DMS153 treated with DMSO at 0.1 percent for 48 hours (cell line): Measurements from ENCODE around the gene SPATA6.
"Not testable (repeated sequence)": the region's sequence is repeated elsewhere in the genome, so short reads cannot be mapped to it uniquely, and the experiment has no call there.

Experiments
- DNase-seq: peaks from one replicate; lab custom pipeline; 2025; ENCODE audit not compliant: unreplicated experiment; lab: John Stamatoyannopoulos, UW

The SPATA6 gene

GRCh38 chr1:48466594-48466993, 5.4 kb downstream of the SPATA6 start:
- DNase-seq: no peak

GRCh38 chr1:48462716-48463302, 9.2 kb downstream of the SPATA6 start:
- DNase-seq: no peak

GRCh38 chr1:48450505-48450904, 21.5 kb downstream of the SPATA6 start:
- DNase-seq: no peak

DNA sequence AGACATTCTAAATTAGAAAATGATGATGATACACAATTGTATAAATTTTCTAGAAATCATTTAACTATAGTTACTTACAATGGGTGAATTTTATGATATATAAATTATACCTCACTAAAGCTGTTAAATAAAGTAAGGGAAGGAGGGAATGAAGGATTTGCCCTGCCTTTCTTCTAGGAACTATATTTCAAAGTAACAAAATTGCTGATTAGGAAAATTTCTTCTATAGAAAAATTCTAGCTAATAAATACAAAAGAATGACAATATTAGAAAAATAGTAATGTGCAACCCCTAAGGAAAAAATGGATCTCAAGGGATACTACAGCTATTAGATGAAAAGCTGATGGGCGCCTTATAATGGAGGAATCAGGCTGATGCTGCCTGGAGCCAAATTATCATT, 23.1 kb downstream of the SPATA6 start:
- no peak for DNase-seq

DNA sequence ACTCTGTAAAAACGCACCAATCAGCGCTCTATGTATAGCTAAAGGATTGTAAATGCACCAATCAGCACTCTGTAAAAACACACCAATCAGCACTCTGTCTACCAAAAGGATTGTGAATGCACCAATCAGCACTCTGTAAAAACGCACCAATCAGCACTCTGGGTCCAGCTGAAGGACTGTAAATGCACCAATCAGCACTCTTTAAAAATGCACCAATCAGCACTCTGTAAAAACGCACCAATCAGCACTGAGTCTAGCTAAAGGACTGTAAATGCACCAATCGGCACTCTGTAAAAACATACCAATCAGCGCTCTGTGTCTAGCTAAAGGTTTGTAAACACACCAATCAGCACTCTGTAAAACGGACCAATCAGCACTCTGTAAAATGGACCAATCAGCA, 27.8 kb downstream of the SPATA6 start:
- DNase-seq: not testable (repeated sequence)

DNA sequence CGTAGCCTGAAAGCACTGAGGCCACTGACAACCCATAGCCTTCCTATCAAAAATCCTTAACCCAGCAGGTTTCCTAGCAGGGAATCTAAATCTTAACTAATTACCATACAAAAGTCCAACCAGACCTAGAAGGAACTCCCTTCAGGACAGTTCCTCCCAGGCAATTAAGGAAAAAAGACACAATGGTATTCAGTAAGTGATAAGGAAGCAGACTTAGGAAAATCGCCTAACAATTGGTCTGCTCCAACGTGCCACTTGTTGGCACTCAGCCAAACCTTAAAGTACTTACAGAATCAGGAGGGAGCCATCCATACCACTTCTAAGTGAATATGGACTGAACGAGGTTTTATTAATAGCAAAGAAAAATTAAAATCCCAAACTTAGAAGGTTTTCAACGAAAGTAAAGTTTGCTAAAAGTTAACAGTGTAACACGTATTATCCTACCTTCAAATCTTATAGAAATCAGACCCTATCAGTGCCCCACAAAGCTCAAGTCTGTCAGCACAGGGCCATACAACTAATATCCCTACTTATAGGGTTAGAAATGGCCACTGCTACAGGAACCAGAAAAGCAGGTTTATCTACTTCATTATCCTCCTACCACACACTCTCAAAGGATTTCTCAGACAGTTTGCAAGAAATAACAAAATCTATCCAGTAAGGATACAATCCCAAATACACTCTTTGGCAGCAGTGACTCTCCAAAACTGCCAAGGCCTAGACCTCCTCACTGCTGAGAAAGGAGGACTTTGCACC, 29.0 kb downstream of the SPATA6 start:
- no peak for DNase-seq

- not testable (repeated sequence) for DNase-seq
Measured at GRCh38 chr1:48440786-48441185, 31.2 kb downstream of the SPATA6 start.

DNA sequence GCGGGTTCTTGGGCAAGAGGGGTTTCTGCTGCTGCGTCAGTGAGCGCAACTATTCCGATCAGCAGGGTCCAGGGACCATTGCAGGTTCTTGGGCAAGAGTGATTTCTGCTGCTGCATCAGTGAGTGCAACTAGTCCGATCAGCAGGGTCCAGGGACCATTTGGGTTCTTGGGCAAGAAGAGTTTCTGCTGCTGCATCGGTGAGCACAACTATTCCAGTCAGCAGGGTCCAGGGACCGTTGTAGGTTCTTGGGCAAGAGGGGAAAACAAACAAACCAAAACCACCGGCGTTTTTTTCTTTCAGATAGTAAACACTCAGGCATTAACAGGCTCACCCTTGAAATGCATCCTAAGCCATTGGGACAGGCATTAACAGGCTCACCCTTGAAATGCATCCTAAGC, 32.6 kb downstream of the SPATA6 start:
- DNase-seq: no peak

DNA sequence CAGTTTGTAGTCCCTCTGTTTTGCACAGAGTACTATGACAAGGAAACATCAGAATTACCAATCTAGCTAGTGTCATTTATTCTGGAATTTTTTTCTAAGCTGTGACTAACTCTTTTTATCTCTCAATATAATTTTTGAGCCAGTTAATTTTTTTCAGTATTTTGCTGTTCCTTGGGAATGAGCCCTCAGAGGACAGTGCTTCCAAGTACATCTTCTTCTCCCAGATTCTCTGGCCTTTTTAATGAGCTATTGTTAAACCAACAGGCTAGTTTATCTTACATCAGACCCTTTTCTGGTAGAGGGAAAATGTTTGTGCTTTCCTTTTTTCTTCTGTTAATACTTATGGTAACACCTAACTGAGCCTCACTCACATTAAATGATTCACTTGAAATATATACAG, 34.6 kb downstream of the SPATA6 start:
- not testable (repeated sequence) for DNase-seq

GRCh38 chr1:48435312-48436002, 36.5 kb downstream of the SPATA6 start:
- DNase-seq: not testable (repeated sequence)

GRCh38 chr1:48430832-48431231, 41.2 kb downstream of the SPATA6 start:
- DNase-seq: no peak

GRCh38 chr1:48422009-48422408, 50.0 kb downstream of the SPATA6 start:
- no peak for DNase-seq

DNA sequence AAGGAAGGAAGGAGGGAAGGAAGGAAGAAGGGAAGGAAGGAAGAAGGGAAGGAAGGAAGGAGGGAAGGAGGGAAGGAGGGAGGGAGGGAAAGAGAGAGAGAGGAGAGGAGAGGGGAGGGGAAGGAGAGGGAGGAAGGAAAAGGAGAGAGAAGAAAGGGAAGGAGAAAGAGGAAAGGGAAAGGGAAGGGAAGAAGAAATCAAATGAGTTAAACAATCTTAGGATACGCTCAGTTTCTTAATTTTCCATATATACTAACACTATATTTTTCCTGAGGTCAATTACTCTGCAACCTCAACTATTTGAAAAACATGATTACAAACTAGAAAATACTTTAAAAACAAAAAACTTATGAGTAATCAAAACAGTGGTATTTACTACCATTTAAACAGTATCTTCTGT, 53.3 kb downstream of the SPATA6 start:
- no peak for DNase-seq

DNA sequence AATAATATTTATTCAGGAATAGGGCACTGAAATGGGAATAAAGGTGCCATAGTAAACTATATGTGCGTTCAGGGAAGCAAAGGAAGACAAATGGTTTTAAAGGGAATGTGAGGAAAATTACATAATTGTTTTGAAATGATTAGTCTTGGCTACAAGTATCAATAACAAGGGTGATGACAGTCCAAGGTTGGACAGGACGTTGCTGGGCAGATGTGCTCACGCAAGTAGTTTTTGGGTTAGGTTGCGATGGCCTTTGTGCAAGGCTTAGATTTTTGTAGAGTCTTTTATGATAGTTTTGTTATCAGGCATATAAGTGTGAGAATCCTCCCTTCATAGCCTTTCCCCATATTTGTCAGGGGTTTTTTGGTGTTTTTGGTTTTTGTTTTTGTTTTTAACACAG, 57.0 kb downstream of the SPATA6 start:
- DNase-seq: no peak

- DNase-seq: no peak
Measured at GRCh38 chr1:48414264-48414663, 57.7 kb downstream of the SPATA6 start.

- DNase-seq: no peak
Measured at GRCh38 chr1:48405940-48406339, 66.1 kb downstream of the SPATA6 start.

DNA sequence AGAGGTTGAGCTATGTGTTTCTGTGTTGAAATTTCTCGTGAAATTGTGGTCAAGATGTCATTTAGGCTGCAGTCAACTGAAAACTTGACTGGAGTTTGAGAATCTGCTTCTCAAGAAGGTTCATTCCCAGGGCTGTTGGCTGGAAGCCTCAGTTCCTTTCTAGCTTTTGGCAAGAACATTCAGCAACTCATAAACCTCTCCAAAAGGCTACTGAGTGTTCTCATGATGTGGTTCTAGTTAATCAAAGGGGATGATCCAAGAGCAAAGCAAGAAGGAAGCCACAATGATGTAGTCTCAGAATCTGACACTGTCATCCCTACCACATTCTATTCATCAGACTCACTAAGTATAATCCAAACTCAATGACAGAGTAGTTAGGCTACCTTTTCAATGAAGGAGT, 66.6 kb downstream of the SPATA6 start:
- DNase-seq: no peak

DNA sequence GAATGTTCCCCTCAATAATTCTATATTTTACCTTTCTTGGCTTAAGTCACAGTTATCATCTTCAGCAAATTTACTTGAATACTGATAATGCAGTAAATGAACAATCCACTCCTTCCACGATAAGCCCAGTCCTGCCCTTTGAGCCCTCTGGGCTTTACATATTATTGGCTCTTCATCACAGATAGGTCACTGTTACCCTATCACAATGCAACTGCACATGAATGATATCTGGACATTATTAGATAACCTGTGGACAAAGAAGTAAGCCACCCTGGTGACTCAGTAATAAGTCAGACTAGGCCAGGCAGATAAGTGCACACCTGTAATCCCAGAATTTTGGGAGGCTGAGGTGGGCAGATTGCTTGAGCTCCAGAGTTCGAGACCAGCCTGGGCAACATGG, 69.4 kb downstream of the SPATA6 start:
- no peak for DNase-seq

GRCh38 chr1:48396208-48396607, 75.8 kb downstream of the SPATA6 start:
- DNase-seq: no peak

DNA sequence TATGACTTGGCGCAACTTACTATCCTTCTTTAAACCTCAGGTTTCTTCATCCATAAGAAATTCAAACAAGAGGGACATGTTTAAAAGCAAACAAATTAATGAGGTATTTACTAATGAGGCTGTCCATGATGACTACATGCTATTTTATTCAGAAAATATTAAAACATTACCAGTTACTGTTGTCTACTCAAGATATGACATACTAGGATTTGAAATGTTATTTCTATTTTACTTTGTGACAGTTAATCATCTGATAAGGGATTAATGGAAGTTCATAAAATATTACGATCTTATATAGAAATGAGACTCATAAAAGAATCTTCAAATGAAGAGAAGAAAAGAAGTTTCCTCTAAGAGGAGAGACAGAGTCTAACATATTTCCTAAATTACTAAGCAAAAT, 80.1 kb downstream of the SPATA6 start:
- DNase-seq: no peak

GRCh38 chr1:48387409-48387808, 84.6 kb downstream of the SPATA6 start:
- no peak for DNase-seq

DNA sequence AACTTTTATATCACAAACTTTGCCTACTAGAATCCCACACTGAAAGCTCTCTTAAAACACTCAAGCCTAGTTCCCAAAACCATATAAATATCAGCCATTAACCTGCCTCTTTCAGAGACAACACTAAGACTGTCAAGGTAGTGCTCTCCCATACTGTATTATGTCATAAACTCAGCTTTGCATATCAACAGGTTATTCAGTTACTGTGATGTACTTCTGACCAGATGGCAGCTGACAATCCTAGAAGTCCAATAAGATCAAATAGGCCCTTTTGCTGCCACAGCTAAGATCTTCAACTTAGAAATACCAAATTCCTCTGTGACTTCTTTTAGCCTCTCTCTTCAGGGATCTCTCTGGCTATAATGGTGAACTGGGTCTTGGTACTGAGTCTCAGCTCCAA, 97.2 kb downstream of the SPATA6 start:
- no peak for DNase-seq
